GM18526 (cell line): ENCODE data around the gene CDK14.

Experiments
- POLR2A ChIP-seq: IDR thresholded peaks from 3 replicates; pipeline ENCODE4 v1.6.1; 2011; ENCODE audit not compliant: insufficient read length; ENCODE audit errors: extremely low read depth

CDK14 gene

GRCh38 chr7:91162436-91162835 is 566.3 kb downstream of the CDK14 start:
- no peak for TF ChIP-seq POLR2A

- TF ChIP-seq POLR2A, result no peak
These were observed 568.4 kb downstream of the CDK14 start for GRCh38 chr7:91164506-91164905.

- TF ChIP-seq POLR2A, result no peak
These were observed 569.1 kb downstream of the CDK14 start for GRCh38 chr7:91165006-91165845.

- no peak for TF ChIP-seq POLR2A
These were observed 569.7 kb downstream of the CDK14 start for GRCh38 chr7:91165846-91166230.

GRCh38 chr7:91168871-91169829 is 573.0 kb downstream of the CDK14 start:
- TF ChIP-seq POLR2A, result no peak

GRCh38 chr7:91169830-91170191 is 573.7 kb downstream of the CDK14 start:
- TF ChIP-seq POLR2A, result no peak

GRCh38 chr7:91180746-91181145 is 584.6 kb downstream of the CDK14 start:
- TF ChIP-seq POLR2A, result no peak

- no peak for TF ChIP-seq POLR2A
These were observed 585.8 kb downstream of the CDK14 start for GRCh38 chr7:91181949-91182348.

GRCh38 chr7:91182819-91183764 is 587.0 kb downstream of the CDK14 start:
- no peak for TF ChIP-seq POLR2A

GRCh38 chr7:91185771-91186170 is 589.6 kb downstream of the CDK14 start:
- TF ChIP-seq POLR2A, result no peak

GRCh38 chr7:91187061-91187460 is 590.9 kb downstream of the CDK14 start:
- no peak for TF ChIP-seq POLR2A

- no peak for TF ChIP-seq POLR2A
These were observed 595.6 kb downstream of the CDK14 start for GRCh38 chr7:91191771-91192170.

GRCh38 chr7:91193141-91193540 is 597.0 kb downstream of the CDK14 start:
- TF ChIP-seq POLR2A, result no peak

- no peak for TF ChIP-seq POLR2A
These were observed 598.7 kb downstream of the CDK14 start for GRCh38 chr7:91194841-91195240.

GRCh38 chr7:91196058-91196457 is 599.9 kb downstream of the CDK14 start:
- TF ChIP-seq POLR2A, result no peak
